Suppressor macrophage (primary cell): ENCODE results near the gene CFAP99.
"Not testable (repeated sequence)": the region's sequence is repeated elsewhere in the genome, so short reads cannot be mapped to it uniquely, and the experiment has no call there.

ENCODE experiments used
- DNase-seq, 4 experiments: peaks; one replicate each; pipeline ENCODE4 v3.0.0-alpha.2; 2020 to 2022
- total RNA-seq, 17 experiments: gene quantifications; one replicate each; lab custom pipeline; 2026; ENCODE audit warnings: mixed read lengths in 6 of 17, inconsistent platforms in 3 of 17; lab: John Stamatoyannopoulos, UW

The CFAP99 gene
- 0.10 to 2.8 (median 0.35) reads per million in 17 experiments for total RNA-seq

- DNase-seq: peak; percentile 98 to 99 (median 99)
Observed at GRCh38 chr4:2418650-2419571, at the start of gene CFAP99. CFAP99 (plus strand) TSS chr4:2418955.

DNA sequence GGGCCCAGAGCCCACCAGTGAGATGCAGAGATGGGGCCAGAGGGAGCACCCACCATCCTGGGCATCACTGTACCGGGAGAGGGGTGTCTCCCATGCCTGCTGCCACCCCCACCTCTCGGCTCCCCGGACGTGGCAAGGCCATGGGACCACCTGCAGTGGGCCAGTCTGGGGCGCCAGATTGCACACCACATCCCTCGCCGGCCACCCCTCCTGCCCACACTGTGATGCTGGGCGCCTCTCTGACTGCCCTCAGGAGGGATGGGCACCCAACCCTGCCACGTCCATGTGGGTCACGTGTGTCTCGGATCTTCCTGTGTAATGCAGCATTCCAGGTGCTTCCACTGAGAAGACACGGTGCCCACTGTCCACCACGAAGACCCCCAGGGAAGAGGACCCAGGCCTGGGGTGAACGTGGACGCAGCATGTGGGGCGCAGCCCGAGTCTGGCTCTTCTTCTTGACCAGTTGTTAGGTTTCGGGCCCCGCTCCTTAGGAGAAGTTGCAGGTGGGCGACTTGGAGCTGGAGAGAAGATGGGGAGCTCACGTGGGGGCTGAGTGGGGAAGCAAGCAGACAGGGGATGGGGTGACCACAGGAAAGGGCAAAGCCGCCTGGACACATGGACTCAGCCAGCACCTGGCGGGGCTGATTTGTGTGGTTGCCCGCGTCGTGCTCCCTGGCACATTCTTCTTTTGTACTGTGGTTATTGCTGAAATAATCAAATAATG, 48.0 kb upstream of the CFAP99 start:
- DNase-seq: no peak

GRCh38 chr4:2371765-2372487, 46.8 kb upstream of the CFAP99 start:
- DNase-seq: peak in 1 of 4 experiments; percentile 1

DNA sequence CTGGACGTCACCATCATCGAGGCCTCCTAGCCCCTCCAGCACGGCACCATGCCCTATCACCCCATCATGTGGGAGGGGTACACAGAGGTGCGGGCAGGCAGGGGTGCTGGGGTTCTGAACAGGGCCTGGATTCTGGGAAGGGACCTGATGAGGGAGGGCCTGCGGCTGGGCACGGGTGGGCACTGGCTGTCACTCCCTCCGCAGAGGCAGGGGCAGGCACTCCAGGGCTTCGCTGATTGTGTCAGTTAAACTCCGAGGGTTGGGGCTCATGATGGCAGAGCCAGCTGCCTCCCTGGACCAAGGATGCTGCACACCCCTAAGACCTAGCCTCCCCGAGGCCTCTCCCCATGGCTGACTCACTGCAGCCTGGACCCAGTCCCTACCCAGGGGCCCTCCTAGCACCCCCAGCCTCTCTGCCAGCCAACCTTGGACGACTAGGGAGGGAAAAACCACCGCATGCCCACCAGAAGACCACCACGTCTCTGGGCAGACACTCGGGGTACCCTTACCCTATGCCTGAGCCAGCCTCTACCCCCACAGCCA, 46.2 kb upstream of the CFAP99 start:
- DNase-seq: no peak

DNA sequence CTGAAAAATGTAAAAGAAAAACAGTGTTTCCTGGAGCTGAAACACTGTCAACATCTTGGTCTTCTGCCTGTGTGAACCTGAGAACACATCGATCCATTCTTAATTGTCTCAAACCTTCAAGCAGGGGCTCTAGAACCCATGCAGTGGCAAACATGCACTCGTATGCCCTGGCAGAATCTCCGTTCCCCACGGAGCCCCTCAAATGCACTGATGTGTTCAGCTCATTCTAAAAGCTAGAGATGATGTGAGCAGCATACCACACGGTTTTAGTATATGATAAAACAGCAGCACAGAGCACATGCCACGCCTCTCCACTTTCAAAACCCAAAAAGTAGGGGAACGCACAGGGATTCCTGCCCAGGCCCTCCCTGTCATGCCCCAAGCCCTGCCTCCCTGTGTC, 45.2 kb upstream of the CFAP99 start:
- DNase-seq: no peak

DNA sequence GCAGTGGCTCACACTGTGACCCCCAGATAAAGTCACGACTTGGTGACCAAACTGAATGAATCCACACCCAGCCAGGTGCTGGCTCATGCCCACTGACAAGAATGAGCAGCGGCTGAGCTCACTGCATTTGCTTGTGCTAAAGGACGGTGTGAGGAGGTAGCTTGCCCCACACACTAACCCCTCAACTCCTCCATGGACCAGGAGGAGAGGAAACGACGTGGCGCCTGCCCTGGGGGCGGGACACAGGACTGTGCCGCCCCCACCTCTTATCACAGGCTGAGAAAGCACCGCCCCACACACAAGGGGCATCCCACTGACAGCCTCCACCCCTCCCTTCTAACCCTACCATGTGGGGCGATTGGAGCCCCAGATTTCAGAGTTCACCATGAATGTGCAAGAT, 43.3 kb upstream of the CFAP99 start:
- no peak for DNase-seq

DNA sequence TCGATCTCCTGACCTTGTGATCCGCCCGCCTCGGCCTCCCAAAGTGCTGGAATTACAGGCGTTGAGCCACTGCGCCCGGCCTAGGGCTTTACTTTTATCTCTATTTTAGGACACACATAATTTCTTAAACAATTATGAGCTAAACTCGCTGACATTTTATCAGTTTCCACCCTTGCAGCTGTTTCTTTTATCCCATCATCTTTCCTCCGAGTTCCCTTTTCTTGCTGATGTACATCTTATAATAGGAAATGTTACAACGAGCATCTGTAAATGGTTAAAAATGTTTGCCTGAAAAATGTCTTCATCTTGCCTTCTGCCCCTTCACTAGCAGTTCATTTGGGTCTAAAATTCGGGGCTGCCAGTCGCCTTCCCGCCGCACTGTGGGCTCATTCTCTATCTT, 41.5 kb upstream of the CFAP99 start:
- DNase-seq: no peak

DNA sequence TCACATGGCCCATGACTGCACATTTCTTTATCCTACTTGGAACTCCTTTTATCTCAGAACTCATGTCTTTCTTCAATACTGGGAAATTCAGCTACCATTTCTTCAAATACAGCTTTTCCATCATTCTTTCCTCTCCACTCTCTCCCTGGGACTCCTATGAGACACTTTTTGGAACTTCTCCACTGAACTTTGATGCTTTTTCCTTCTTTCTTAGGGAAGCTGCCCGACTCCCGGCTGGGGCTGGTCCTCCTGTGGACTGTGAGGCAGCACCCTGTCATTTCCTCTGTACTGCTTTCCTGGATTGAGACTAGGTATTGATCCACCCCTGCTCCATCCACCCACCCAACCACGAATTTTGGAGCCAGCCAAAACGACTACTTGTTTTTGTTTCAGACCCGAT, 40.4 kb upstream of the CFAP99 start:
- DNase-seq: no peak

DNA sequence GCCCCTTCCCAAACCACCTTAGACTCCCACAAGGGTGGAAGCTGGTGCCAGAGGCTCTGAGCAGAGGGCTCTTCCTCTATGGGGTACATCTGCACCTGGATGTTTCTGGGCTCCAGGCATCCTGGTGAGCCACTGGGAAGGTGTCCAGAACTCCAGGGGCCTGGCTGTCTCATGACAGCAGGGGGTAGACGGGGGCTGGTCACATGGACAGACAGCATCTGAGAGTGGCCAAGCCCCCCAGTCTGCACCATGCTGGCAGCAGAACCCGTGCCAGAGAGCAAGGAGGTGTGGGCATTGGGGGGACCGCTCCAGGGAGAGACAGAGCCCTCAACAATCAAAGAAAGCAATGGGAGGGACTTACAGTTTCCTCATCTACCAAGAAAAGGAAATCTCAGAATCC, 39.9 kb upstream of the CFAP99 start:
- no peak for DNase-seq

DNA sequence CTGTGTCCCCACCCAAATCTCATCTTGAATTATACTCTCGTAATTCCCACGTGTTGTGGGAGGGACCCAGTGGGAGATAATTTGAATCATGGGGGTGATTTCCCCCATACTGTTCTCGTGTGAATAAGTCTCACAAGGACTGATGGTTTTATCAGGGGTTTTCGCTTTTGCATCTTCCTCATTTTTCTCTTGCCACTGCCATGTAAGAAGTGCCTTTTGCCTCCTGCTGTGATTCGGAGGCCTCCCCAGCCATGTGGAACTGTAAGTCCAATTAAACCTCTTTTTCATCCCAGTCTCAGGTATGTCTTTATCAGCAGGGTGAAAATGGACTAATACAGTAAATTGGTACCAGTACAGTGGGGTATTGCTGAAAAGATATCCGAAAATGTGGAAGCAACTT, 38.2 kb upstream of the CFAP99 start:
- not testable (repeated sequence) for DNase-seq

GRCh38 chr4:2382769-2383202, 36.0 kb upstream of the CFAP99 start:
- DNase-seq: peak; percentile 64 to 77 (median 74)

- DNase-seq: peak; percentile 73 to 89 (median 78)
Observed at GRCh38 chr4:2383220-2383631, 35.5 kb upstream of the CFAP99 start.

GRCh38 chr4:2383760-2384159, 35.0 kb upstream of the CFAP99 start:
- DNase-seq: peak in 3 of 4 experiments; percentile 24 to 46 (median 34)

- DNase-seq: peak in 1 of 4 experiments; percentile 11
Observed at GRCh38 chr4:2384245-2384644, 34.5 kb upstream of the CFAP99 start.

- no peak for DNase-seq
Observed at GRCh38 chr4:2385516-2385915, 33.2 kb upstream of the CFAP99 start.

DNA sequence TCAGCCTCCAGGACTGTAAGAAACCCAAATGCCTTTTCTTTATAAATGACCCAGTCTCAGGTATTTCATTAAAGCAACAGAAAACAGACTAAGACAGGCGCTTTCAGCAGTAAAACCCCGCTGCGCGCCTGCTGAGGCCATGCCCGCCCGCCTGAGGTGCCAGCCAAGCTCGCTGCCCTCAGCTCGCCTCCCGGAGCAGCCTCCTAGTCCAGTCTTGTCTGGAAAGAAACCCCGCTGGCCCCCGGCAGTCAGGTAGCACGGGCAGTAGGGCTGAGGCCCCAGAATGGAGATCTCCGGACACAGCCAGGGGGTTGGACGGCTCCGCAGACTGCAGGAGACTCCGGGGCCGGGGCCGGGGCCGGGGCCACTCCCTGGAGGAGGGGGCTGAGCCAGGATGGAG, 32.0 kb upstream of the CFAP99 start:
- DNase-seq: no peak

DNA sequence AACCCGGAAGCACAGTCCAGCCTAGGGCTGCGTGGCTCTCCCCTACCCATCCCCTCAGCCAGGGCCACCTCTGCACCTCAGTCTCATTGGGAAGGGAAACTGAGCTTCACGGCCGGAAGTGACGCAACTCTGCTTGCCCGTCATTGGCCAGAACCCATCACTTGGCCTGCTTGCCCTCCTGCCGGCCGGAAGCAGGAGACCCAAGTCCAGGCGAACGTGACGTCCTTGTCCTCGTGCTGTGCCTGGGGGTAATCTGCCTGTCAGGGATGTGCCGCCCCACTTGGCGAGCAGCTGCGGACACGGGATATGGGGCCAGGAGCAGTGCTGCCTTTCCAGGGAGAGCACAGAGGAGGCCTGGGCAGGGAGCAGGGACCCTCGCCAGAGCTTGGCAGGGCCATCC, 31.5 kb upstream of the CFAP99 start:
- DNase-seq: no peak

GRCh38 chr4:2387829-2388228, 30.9 kb upstream of the CFAP99 start:
- DNase-seq: no peak

- peak in 3 of 4 experiments; percentile 32 to 46 (median 35) for DNase-seq
Observed at GRCh38 chr4:2388429-2389182, 30.1 kb upstream of the CFAP99 start.

DNA sequence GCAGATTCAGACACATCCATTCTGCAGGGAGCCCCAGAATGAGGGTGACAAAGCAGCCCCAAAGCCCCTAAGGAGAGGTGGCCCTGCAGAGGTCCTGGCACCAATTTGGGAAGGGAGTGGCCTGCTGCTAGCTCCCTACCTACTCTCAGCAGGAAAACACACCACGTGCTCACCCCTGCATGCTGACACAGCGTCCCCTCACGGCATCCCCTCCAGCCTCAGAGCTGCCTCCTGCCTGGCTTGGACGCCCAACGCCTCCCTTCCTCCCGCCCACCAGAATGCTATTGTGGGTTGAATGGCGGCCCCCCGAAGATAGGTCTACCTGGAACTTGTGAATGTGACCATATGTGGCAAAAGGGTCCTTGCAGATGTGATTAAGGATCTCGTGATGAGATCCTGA, 29.1 kb upstream of the CFAP99 start:
- DNase-seq: no peak

DNA sequence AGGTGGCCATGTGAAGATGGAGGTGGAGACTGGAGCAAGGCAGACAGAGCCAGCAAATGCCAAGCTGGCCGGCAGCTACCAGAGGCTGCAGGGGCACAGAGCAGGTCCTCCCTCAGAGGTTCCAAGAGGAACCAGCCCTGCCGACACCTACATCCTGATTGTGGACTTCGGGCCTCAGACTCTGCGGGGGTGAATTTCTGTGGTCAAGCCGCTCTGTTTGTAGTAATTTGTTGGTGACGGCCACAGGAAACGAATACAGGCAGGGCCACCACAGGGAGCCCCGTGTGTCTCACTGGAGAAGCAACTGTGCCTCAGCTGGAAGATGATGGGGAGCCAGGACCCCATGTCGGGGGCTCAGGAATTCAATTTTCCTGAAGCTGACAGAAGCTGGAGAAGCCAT, 28.6 kb upstream of the CFAP99 start:
- DNase-seq: peak; percentile 61 to 81 (median 74)
